GM12892 (cell line): ENCODE data around the gene VPS54.

Source experiments
- POLR2A ChIP-seq: IDR thresholded peaks from 2 replicates; pipeline ENCODE4 v1.6.1; 2011; ENCODE audit warnings: low read depth, low read length, control low read depth
- POLR2AphosphoS5 ChIP-seq: IDR thresholded peaks from 2 replicates; pipeline ENCODE4 v1.6.1; 2011; ENCODE audit warnings: low read depth, low read length, control low read depth

GRCh38 chr2:63977904-63978303, 41.3 kb downstream of the VPS54 start:
- TF ChIP-seq POLR2A: no peak
- TF ChIP-seq POLR2AphosphoS5: no peak
